ENCODE measurements around the gene DNM3. TPM values are rescaled to one million over a fixed set of nuclear protein-coding genes. Genes with fewer than 3 reads are reported as not detected.

DNM3 gene
- polyA plus RNA-seq, 1 of the 3 experiments (the other 2 are of a cell fraction) = 0.43 TPM

DNA sequence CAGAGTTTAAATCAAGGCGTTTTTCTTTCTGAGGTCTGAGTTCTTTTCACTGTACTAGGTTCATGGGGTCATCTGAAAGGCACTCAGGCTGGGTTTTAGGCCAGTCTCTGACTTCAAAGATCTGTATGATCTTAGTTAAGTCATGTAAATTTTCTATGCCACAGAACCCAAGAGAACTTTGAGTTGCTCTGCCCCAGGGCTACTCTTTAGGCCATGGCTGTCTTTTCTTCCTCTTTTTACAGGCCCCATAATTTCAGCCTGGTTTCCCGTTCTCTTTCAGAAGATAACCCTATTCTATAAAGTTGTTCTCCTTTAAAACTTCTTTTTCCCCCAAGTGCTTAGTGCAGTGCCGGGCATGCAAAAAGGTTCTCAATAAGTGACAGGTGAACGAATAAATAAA lies 33.7 kb upstream of the DNM3 start:
- WGBS (ENCODE audit: low lambda C conversion rate) = 64% methylated on average over 4 of the region's 4 CpGs
- Histone ChIP-seq H3K27me3 (ENCODE audit: insufficient read depth) (no peaks in the 10 kb centered on the region), H3K4me2 (no peak overlapping the region), H3K4me3 (ENCODE audit: low read depth in 2 of 2, low read length in 1 of 2) (no peak overlapping the region), H4K20me1 (ENCODE audit: insufficient read depth) (no peaks in the 10 kb centered on the region), H3F3A (replicated peaks; ENCODE audit: insufficient read depth) (no peaks in the 10 kb centered on the region), H3K4me1 (ENCODE audit: control insufficient read depth in 1 of 2, insufficient read depth in 2 of 2, low read depth in 1 of 2, low read length in 1 of 2) (no peaks in the 10 kb centered on the region), H3K79me2 (ENCODE audit: insufficient read depth) (no peaks in the 10 kb centered on the region), H3K9ac (no peak overlapping the region), H3K36me3 (replicated peaks in 1 of 2; ENCODE audit: control insufficient read depth in 1 of 2, insufficient read depth in 2 of 2, low read length in 1 of 2) (no peaks in the 10 kb centered on the region), H3K9me2 (no peaks in the 10 kb centered on the region), H3K27ac (ENCODE audit: low read depth in 2 of 2, low read length in 1 of 2) (no peak overlapping the region), H2AFZ (ENCODE audit: low read depth) (no peak overlapping the region), H3K9me3 (no peaks in the 10 kb centered on the region)
- TF ChIP-seq, protein P1, sequence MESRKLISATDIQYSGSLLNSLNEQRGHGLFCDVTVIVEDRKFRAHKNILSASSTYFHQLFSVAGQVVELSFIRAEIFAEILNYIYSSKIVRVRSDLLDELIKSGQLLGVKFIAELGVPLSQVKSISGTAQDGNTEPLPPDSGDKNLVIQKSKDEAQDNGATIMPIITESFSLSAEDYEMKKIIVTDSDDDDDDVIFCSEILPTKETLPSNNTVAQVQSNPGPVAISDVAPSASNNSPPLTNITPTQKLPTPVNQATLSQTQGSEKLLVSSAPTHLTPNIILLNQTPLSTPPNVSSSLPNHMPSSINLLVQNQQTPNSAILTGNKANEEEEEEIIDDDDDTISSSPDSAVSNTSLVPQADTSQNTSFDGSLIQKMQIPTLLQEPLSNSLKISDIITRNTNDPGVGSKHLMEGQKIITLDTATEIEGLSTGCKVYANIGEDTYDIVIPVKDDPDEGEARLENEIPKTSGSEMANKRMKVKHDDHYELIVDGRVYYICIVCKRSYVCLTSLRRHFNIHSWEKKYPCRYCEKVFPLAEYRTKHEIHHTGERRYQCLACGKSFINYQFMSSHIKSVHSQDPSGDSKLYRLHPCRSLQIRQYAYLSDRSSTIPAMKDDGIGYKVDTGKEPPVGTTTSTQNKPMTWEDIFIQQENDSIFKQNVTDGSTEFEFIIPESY (IDR thresholded peaks at IDR 0.05; ENCODE audit: borderline replicate concordance, low read depth) = no peak
- TF ChIP-seq YY1 (IDR thresholded peaks at IDR 0.05; ENCODE audit: low read depth) = no peak
- TF ChIP-seq FOSL2 (IDR thresholded peaks at IDR 0.05; ENCODE audit: borderline replicate concordance, low read depth) = no peak
- no peak for TF ChIP-seq FOXM1 (IDR thresholded peaks at IDR 0.05; ENCODE audit: low read depth)
- TF ChIP-seq, protein P2, sequence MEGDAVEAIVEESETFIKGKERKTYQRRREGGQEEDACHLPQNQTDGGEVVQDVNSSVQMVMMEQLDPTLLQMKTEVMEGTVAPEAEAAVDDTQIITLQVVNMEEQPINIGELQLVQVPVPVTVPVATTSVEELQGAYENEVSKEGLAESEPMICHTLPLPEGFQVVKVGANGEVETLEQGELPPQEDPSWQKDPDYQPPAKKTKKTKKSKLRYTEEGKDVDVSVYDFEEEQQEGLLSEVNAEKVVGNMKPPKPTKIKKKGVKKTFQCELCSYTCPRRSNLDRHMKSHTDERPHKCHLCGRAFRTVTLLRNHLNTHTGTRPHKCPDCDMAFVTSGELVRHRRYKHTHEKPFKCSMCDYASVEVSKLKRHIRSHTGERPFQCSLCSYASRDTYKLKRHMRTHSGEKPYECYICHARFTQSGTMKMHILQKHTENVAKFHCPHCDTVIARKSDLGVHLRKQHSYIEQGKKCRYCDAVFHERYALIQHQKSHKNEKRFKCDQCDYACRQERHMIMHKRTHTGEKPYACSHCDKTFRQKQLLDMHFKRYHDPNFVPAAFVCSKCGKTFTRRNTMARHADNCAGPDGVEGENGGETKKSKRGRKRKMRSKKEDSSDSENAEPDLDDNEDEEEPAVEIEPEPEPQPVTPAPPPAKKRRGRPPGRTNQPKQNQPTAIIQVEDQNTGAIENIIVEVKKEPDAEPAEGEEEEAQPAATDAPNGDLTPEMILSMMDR (IDR thresholded peaks at IDR 0.05) = no peak
- no peak for TF ChIP-seq USF1 (IDR thresholded peaks at IDR 0.05; ENCODE audit: borderline replicate concordance, low read depth)
- no peak for TF ChIP-seq EP300 (IDR thresholded peaks at IDR 0.05; ENCODE audit: borderline replicate concordance in 1 of 2, low read depth in 1 of 2, low read length in 1 of 2)
- no peak for TF ChIP-seq EZH2phosphoT487 (IDR thresholded peaks at IDR 0.05; ENCODE audit: borderline replicate concordance, low read depth)
- no peak for TF ChIP-seq TAF1 (IDR thresholded peaks at IDR 0.05; ENCODE audit: borderline replicate concordance, low read depth, low read length)
- TF ChIP-seq TEAD4 (IDR thresholded peaks at IDR 0.05; ENCODE audit: borderline replicate concordance, insufficient read depth) = no peak
- no peak for TF ChIP-seq MAX (IDR thresholded peaks at IDR 0.05; ENCODE audit: low read depth)
- TF ChIP-seq SIN3A (IDR thresholded peaks at IDR 0.05; ENCODE audit: borderline replicate concordance, low read depth, low read length) = no peak
- TF ChIP-seq, protein P3, sequence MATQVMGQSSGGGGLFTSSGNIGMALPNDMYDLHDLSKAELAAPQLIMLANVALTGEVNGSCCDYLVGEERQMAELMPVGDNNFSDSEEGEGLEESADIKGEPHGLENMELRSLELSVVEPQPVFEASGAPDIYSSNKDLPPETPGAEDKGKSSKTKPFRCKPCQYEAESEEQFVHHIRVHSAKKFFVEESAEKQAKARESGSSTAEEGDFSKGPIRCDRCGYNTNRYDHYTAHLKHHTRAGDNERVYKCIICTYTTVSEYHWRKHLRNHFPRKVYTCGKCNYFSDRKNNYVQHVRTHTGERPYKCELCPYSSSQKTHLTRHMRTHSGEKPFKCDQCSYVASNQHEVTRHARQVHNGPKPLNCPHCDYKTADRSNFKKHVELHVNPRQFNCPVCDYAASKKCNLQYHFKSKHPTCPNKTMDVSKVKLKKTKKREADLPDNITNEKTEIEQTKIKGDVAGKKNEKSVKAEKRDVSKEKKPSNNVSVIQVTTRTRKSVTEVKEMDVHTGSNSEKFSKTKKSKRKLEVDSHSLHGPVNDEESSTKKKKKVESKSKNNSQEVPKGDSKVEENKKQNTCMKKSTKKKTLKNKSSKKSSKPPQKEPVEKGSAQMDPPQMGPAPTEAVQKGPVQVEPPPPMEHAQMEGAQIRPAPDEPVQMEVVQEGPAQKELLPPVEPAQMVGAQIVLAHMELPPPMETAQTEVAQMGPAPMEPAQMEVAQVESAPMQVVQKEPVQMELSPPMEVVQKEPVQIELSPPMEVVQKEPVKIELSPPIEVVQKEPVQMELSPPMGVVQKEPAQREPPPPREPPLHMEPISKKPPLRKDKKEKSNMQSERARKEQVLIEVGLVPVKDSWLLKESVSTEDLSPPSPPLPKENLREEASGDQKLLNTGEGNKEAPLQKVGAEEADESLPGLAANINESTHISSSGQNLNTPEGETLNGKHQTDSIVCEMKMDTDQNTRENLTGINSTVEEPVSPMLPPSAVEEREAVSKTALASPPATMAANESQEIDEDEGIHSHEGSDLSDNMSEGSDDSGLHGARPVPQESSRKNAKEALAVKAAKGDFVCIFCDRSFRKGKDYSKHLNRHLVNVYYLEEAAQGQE (IDR thresholded peaks at IDR 0.05; ENCODE audit: low read depth, low read length) = no peak
- no peak for TF ChIP-seq TCF12 (IDR thresholded peaks at IDR 0.05)
- no peak for TF ChIP-seq RFX5 (IDR thresholded peaks at IDR 0.05; ENCODE audit: low read length)
- no peak for TF ChIP-seq RXRA (IDR thresholded peaks at IDR 0.05; ENCODE audit: borderline replicate concordance, low read depth)
- TF ChIP-seq GATA2 (CRISPR knock-in tag; IDR thresholded peaks at IDR 0.05) = no peak
- POLR2A ChIA-PET = no interaction called here
- CTCF ChIA-PET = interaction anchor here (0.9 to 17.4 kb wide), 3 partner anchors 10 to 176 kb away, joined by 3 to 413 read pairs (median 5); no protein-coding TSS in a partner anchor
- DNase-seq = no peak
